ENCODE data around the gene KIF1B.

KIF1B gene

DNA sequence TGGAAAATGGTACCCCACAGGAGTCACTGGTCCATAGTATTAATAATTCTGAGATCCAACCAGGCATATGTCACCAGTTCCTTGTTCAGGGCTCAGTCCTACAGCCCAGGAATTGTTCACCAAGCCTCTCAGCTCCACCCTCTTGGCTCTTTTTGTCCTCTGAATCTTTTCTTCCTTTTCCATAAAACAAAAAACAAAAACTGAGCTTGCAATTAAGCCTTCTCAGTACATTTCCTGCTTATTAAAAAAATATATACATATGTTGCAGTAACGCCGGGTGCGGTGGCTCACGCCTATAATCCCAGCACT lies 23.4 kb upstream of the KIF1B start:
- H2AFZ ChIP-seq (ENCODE audit: low read length): no peak overlapping the region
- H3K4me3 ChIP-seq (ENCODE audit: low read length): no peak overlapping the region
- H3K4me2 ChIP-seq (ENCODE audit: low read depth, low read length): no peak overlapping the region
- no peaks in the 10 kb centered on the region for H3K36me3 ChIP-seq (replicated peaks; ENCODE audit: insufficient read depth, low read length)
- H3K79me2 ChIP-seq (ENCODE audit: low read length): no peaks in the 10 kb centered on the region
- no peaks in the 10 kb centered on the region for H3K9me2 ChIP-seq (replicated peaks; ENCODE audit: insufficient read depth, low read length)
- H4K20me1 ChIP-seq (ENCODE audit: insufficient read depth, low read length): no peaks in the 10 kb centered on the region
- no peak overlapping the region for H3K27ac ChIP-seq (ENCODE audit: low read length)
- no peak for DNase-seq
- no peak overlapping the region for H3K9ac ChIP-seq (ENCODE audit: low read length)
- H3F3A ChIP-seq (ENCODE audit: insufficient read depth, low read length): peaks cover 17% of the 10 kb centered on the region
- peaks cover 11% of the 10 kb centered on the region for H3K4me1 ChIP-seq (ENCODE audit: low read length)
- TF ChIP-seq EZH2 (optimal IDR thresholded peaks at IDR 0.05; ENCODE audit: low read depth, low read length): no peak
- no peak for TF ChIP-seq EZH2phosphoT487 (IDR thresholded peaks at IDR 0.05; ENCODE audit: low read length)
- TF ChIP-seq, protein P1, sequence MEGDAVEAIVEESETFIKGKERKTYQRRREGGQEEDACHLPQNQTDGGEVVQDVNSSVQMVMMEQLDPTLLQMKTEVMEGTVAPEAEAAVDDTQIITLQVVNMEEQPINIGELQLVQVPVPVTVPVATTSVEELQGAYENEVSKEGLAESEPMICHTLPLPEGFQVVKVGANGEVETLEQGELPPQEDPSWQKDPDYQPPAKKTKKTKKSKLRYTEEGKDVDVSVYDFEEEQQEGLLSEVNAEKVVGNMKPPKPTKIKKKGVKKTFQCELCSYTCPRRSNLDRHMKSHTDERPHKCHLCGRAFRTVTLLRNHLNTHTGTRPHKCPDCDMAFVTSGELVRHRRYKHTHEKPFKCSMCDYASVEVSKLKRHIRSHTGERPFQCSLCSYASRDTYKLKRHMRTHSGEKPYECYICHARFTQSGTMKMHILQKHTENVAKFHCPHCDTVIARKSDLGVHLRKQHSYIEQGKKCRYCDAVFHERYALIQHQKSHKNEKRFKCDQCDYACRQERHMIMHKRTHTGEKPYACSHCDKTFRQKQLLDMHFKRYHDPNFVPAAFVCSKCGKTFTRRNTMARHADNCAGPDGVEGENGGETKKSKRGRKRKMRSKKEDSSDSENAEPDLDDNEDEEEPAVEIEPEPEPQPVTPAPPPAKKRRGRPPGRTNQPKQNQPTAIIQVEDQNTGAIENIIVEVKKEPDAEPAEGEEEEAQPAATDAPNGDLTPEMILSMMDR (IDR thresholded peaks at IDR 0.05; ENCODE audit: low read length): no peak
- H3K9me3 ChIP-seq (replicated peaks; ENCODE audit: insufficient read depth, low read length): no peaks in the 10 kb centered on the region
- no peaks in the 10 kb centered on the region for H3K27me3 ChIP-seq (replicated peaks; ENCODE audit: insufficient read depth, low read length)

DNA sequence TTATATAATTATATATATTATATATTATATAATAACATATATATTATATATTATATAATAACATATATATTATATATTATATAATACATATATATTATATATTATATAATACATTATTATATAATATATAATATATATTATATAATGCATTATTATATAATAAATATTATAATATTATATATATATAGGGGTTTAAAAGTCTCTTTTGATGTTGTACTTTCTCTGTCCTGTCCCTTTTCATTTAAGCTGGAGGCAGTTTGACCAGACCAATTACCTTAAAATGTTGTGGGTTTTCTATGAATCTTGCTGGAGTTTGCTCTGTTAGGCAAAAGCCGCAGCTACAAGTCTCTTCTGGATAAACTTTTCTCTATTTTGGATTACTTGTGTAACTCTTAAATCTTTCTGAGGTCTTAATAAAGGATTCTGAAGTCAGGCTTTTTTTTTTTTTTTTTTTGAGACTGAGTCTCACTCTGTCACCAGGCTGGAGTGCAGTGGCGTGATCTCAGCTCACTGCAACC lies 22.2 kb upstream of the KIF1B start:
- no peak overlapping the region for H3K9ac ChIP-seq (ENCODE audit: low read length)
- H3K4me3 ChIP-seq (ENCODE audit: low read length): no peak overlapping the region
- no peaks in the 10 kb centered on the region for H4K20me1 ChIP-seq (ENCODE audit: insufficient read depth, low read length)
- no peak overlapping the region for H2AFZ ChIP-seq (ENCODE audit: low read length)
- no peak overlapping the region for H3K4me2 ChIP-seq (ENCODE audit: low read depth, low read length)
- no peak overlapping the region for H3K27ac ChIP-seq (ENCODE audit: low read length)
- no peak for DNase-seq
- H3K4me1 ChIP-seq (ENCODE audit: low read length): peaks cover 11% of the 10 kb centered on the region
- H3F3A ChIP-seq (ENCODE audit: insufficient read depth, low read length): peaks cover 17% of the 10 kb centered on the region
- no peaks in the 10 kb centered on the region for H3K79me2 ChIP-seq (ENCODE audit: low read length)
- TF ChIP-seq, protein P1 (IDR thresholded peaks at IDR 0.05; ENCODE audit: low read length): no peak
- TF ChIP-seq EZH2phosphoT487 (IDR thresholded peaks at IDR 0.05; ENCODE audit: low read length) (no peak), EZH2 (optimal IDR thresholded peaks at IDR 0.05; ENCODE audit: low read depth, low read length) (no peak)
- no peaks in the 10 kb centered on the region for H3K27me3 ChIP-seq (replicated peaks; ENCODE audit: insufficient read depth, low read length)
- no peaks in the 10 kb centered on the region for H3K36me3 ChIP-seq (replicated peaks; ENCODE audit: insufficient read depth, low read length)
- no peaks in the 10 kb centered on the region for H3K9me2 ChIP-seq (replicated peaks; ENCODE audit: insufficient read depth, low read length)
- no peaks in the 10 kb centered on the region for H3K9me3 ChIP-seq (replicated peaks; ENCODE audit: insufficient read depth, low read length)

DNA sequence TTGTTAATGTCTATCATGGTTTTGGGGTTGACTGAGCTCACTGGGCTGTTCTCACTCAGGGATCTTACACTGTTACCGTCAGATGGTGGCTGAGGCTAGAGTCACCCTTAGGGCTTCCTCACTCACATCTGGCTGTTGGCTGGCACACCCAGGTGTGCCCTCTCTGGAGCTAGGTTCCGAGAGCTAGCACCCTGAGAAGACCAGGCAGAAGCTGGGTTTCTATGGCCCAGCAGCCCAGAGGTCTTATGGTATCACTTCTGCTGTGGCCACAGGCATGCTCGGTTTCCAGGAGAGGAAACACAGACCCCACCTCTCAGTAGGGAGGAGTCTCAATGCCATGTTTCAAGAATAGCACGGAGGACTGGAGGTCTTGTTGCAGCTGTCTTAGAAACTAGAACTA lies 20.7 kb upstream of the KIF1B start:
- Histone ChIP-seq H3K4me1 (ENCODE audit: low read length) (peaks cover 21% of the 10 kb centered on the region), H3K4me3 (ENCODE audit: low read length) (no peak overlapping the region), H3K9me3 (replicated peaks; ENCODE audit: insufficient read depth, low read length) (no peaks in the 10 kb centered on the region)

More for the DNA sequence above, 20.7 kb upstream of the KIF1B start:
- Histone ChIP-seq H3K9me2 (replicated peaks; ENCODE audit: insufficient read depth, low read length) (no peaks in the 10 kb centered on the region), H3K27me3 (replicated peaks; ENCODE audit: insufficient read depth, low read length) (no peaks in the 10 kb centered on the region), H4K20me1 (ENCODE audit: insufficient read depth, low read length) (no peaks in the 10 kb centered on the region), H2AFZ (ENCODE audit: low read length) (no peak overlapping the region), H3F3A (ENCODE audit: insufficient read depth, low read length) (peaks cover 24% of the 10 kb centered on the region), H3K36me3 (replicated peaks; ENCODE audit: insufficient read depth, low read length) (no peaks in the 10 kb centered on the region), H3K27ac (ENCODE audit: low read length) (peak overlapping the region; percentile 82), H3K4me2 (ENCODE audit: low read depth, low read length) (peak overlapping the region; percentile 54; the same call in 1 of the 2 replicates), H3K79me2 (ENCODE audit: low read length) (no peaks in the 10 kb centered on the region), H3K9ac (ENCODE audit: low read length) (peak overlapping the region; percentile 26; the same call in 1 of the 2 replicates)
- TF ChIP-seq EZH2phosphoT487 (IDR thresholded peaks at IDR 0.05; ENCODE audit: low read length) (no peak), EZH2 (optimal IDR thresholded peaks at IDR 0.05; ENCODE audit: low read depth, low read length) (no peak)
- TF ChIP-seq, protein P1 (IDR thresholded peaks at IDR 0.05; ENCODE audit: low read length): no peak
- DNase-seq: peak; percentile 98

All from MM.1S (cell line).